Fibroblast of skin of left quadriceps (primary cell): ENCODE data around the gene TMPRSS2.

Source experiments
- DNase-seq, 2 experiments: peaks; one replicate each; pipeline ENCODE4 v3.0.0-alpha.2; 2013; ENCODE audit warnings: low read depth in 2 of 2

Gene TMPRSS2

GRCh38 chr21:41449613-41450012, 58.3 kb downstream of the TMPRSS2 start:
- DNase-seq = no peak

GRCh38 chr21:41447356-41447755, 60.6 kb downstream of the TMPRSS2 start:
- DNase-seq = no peak

GRCh38 chr21:41446586-41446985, 61.4 kb downstream of the TMPRSS2 start:
- DNase-seq = peak; percentile 42

GRCh38 chr21:41445465-41445862, 62.5 kb downstream of the TMPRSS2 start:
- no peak for DNase-seq

DNA sequence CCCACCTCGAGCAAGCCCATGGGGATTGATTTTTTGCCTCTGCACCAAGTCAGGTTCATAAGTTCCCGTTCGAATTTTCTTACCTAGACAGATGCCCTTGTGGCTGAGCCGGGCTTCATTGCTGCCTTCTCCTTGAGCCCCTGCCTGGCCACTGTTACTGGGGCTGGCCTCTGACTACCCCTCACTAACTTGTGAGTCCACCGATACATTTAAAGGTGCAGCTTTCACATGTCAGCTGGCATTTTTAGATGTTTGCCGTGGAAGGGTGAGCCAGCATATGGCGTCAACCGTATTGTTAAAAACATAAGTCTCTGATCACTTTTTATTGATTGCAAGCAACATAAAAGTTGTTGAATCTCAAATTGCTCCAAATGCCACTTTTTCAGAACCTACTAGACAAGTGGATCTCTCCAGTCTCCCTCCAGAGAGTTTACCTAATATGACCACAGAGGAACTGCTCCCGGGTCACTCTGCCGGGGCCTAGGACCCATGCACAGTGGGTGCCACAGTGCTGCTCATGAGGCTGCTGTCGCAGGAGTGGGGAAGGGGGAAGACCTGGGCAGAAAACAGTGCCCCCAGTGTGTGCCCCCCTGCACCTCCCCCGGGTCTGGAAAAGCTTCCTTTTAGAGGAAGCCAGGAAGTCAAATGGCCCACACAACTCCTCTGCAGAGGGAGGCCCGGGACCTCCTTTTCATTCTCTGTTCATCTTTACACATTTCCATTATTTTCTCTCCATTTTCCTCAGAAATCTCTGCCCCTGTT, 63.1 kb downstream of the TMPRSS2 start:
- DNase-seq = no peak

GRCh38 chr21:41443562-41443961, 64.4 kb downstream of the TMPRSS2 start:
- no peak for DNase-seq

DNA sequence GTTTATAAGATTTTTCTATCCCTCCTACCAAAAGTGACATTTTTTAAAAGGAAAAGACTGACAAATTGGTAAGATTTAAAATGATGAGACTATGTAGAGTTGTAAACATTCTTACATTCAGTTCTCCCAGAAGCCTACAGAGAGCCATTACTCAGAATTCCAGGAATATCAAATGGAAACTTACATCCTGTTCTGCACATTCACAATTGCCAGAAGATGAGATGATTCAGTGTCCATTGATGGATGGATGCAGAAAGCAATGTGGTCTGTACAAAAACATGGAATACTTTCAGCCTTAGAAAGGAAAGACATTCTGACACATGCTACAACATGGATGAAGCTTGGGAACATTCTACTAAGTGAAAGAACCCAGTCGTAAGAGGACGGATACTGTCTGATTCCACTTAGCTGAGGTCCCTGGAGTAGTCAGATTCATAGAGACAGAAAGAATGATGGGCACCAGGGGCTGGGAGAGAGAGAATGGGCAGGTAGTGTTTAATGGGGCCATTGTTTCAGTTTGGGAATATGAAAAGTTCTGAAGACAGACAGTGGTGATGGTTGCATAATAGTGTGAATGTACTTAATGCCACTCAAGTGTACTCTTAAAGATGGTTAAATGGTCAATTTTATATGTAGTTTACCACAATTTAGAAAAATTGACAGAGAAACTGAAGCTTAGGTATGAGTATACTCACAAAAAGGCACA, 65.3 kb downstream of the TMPRSS2 start:
- peak; percentile 41 to 42 for DNase-seq

DNA sequence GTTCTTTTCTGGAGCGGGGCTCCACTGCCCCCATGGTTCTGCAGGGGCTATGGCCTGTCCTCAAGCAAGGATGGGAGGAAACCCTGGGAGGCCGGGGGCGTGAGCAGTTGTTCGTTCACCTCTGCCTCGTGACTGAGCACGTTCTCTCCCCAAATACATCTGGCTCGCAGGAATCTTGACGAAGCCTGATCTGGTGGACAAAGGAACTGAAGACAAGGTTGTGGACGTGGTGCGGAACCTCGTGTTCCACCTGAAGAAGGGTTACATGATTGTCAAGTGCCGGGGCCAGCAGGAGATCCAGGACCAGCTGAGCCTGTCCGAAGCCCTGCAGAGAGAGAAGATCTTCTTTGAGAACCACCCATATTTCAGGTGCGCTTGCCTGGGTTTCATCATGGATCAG, 66.4 kb downstream of the TMPRSS2 start:
- DNase-seq = no peak

GRCh38 chr21:41439248-41439647, 68.7 kb downstream of the TMPRSS2 start:
- DNase-seq = no peak

- no peak for DNase-seq
Observed at GRCh38 chr21:41438425-41439113, 69.4 kb downstream of the TMPRSS2 start.

- no peak for DNase-seq
Observed at GRCh38 chr21:41437729-41438128, 70.2 kb downstream of the TMPRSS2 start.

- no peak for DNase-seq
Observed at GRCh38 chr21:41435706-41436105, 72.3 kb downstream of the TMPRSS2 start.

GRCh38 chr21:41433566-41433965, 74.4 kb downstream of the TMPRSS2 start:
- DNase-seq = no peak

DNA sequence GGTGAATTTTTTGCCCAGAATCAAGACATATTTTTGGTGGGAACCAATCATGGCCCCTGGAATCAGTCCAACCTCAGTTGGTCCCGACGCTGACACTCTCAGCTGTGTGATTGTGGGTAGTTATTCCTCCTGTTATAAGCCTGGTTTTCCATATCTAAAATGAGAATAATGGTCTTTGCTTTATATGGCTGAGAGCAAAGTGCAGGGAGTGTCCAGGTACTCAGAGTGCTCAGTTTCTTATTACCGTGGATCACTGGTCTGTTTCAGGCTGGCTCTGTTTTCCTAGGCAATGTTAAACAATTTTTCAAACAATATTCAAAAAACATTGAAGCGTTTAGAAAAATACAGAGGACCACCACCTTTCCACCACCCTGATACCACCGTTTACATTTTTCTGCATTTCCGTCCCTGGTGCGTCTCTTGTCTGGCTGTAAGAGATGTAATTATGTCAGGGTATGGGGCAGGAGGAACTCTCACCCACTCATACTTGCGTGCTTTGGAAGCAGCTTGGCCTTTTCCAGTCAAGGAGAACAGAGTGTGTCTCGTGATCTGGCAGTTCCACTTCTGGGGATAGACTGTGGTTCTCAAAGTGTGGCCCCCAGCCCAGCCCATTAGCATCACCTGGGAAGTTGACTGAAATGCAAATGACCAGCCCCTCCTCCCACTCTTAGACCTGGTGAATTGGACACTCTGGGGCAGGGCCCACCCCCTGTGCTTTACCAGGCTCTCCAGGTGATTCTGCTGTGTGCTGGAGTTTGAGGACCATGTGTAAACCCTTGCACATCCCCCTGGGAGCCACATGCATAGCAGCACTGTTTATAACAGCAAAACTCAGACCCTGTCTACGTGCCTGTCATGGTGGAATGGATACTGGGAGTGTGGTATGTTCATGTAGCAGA, 75.1 kb downstream of the TMPRSS2 start:
- no peak for DNase-seq

DNA sequence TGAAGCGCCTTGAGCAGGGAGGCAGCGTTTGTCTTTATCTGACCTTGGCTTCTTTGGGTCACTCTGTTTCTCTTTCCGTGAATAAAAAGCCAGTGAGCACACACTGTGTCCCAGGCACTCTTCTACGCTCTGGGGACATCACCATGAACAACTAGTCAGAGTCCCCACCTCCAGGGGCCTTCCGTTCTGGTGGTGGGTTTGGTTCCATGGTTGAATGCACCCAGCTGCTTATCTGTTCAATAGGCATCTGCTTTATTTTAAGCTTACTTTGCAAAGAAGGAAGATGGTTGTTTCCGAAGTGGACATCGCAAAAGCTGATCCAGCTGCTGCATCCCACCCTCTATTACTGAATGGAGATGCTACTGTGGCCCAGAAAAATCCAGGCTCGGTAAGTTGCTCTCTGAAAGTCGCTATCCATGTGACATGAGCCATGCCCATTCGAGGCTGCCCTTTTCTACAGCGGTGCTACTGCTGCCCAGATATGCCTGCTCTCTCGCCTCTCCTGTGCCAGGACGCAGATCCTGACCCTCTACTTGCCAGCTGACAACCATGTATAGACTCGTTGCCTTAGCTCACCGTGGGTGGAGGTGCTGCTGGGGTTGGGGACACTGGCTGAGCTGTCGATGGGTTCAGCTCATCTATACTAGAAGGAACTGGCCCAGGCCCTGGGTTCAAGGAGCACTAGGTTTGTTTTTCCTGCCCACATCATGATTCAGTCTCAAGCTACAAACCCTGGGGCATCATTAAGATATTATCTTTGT, 76.0 kb downstream of the TMPRSS2 start:
- no peak for DNase-seq

GRCh38 chr21:41429925-41430491, 78.0 kb downstream of the TMPRSS2 start:
- DNase-seq = no peak

- no peak for DNase-seq
Observed at GRCh38 chr21:41429305-41429704, 78.7 kb downstream of the TMPRSS2 start.

DNA sequence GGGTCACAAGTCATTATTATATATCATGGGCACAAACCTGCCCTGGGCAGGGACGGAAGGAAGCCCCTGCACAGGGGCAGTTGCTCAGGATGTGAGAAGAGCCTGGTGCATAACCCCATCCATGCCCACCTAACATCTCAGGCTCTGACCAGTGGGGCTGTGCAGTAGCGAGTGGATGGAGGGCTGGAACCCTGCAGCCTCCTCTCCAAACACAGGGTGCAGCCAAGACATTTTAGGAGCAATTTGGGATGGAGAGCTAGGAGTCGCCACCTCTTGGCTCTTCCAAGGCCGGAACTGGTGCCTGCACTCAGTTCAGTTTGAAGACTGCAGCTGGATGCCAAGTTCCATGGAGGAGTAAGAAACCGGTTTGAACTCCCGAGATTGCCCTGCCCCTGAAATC, 79.1 kb downstream of the TMPRSS2 start:
- DNase-seq = no peak

DNA sequence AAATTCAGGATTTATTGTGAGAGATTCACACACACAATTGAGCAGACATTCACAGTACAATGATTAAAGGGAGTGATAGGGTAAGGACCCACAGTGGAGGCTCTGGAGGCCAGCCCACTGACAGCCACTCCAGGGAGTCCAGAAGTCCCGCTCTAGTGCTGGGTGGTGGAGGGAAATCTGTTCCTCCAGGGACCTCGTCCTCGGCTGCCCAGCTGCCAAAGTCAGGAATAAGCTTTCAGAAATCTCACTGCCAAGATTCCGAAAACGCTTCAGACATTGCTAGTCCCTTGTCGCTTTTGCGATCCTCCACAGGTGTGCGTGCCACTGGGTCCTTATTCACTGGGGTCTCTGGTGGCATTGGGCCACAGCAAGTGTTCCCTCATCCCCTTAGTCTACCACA, 79.6 kb downstream of the TMPRSS2 start:
- no peak for DNase-seq

- DNase-seq = no peak
Observed at GRCh38 chr21:41427556-41427955, 80.4 kb downstream of the TMPRSS2 start.
